Camera-type eye (tissue), 1 donor: Measurements from ENCODE around the gene LIX1L. TPM values are rescaled to one million over a fixed set of nuclear protein-coding genes. Genes with fewer than 3 reads are reported as not detected.

Experiments
- total RNA-seq: library from RNA; depleted of rRNA; stranded (reverse); fragments of >200 nt; gene quantifications from one replicate; pipeline ENCODE4 v1.2.3, GENCODE V29; 2014

The LIX1L gene
- total RNA-seq: 45.5 TPM

DNA sequence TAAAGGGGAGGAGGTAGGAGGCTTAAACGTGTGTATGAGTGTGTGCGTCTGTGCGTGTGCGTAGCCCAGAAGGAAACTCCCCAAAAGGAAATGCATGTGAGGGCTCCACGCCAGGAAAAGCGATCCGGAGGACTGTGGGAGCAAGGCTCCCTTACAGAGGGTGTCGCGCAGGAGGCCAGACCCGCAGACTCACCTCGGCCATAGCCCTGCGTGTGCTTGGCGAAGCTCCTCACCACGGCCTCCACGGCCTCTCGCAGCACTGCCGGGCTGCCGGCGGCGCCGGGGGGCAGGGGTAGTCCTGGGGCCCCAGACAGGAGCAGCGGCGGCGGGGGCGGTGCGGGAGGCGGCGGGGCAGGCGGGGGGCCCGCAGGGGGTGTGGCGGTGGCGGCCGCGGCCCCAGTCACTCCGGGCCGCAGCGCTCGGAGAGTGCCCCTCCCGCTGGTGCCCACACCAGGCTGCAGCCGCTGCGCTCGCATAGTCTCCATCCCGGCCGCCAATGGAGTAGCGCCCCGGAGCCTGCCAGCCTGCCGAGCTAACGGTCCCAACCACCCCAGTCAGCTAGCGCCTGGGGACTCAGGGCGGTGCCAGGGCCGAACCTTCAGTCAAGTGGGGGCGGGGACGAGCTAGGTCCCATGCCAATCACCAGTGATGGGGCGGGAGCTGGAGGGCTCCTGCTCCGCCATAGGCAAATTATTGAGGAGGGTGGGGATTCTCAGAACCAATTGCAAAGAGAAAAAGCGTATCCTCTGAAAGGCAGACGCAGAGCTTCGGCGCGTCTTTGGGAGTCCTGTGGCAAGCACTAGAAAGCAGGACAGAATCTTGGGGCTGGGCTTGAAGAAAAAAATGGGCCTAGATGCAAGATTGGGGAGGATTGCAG lies at the start of gene LIX1L:
Gene LIX1L (minus strand): TSS at position 575 of the 877 bp plus-strand sequence. CDS start 90 bp downstream, at position 485.

DNA sequence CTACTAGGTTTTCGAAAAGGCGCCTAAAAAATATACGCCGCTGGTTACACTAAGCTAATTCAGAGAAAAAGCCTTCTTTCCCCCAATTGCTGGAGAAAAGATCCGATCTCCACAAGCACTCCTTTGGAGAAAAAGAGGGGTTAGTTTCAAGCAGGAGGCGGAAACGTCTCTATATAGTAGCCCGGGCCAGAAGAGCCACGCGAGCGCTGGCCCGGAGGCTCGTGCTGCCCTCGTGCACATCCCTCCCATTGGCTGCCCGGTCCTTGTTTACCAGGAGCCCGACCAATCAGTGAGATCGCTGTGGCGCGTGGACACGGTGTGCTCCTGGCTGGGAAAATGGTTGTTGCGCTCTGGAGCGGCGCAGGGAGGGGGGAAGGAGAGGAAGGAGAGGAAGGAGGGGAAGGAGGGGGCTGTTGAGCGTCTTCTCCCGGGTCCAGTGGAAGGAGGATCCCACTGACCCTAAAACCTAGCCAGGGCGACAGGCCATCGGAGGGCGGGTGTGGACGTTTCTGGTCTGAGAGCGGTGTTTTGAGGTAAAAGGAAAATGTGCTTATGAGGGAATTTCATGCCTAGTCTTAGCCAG lies 38.7 kb upstream of the LIX1L start, which contains the start of gene TXNIP:
Gene TXNIP (minus strand): TSS at position 147 of the 583 bp plus-strand sequence. CDS start 313 bp downstream, outside the sequence.

DNA sequence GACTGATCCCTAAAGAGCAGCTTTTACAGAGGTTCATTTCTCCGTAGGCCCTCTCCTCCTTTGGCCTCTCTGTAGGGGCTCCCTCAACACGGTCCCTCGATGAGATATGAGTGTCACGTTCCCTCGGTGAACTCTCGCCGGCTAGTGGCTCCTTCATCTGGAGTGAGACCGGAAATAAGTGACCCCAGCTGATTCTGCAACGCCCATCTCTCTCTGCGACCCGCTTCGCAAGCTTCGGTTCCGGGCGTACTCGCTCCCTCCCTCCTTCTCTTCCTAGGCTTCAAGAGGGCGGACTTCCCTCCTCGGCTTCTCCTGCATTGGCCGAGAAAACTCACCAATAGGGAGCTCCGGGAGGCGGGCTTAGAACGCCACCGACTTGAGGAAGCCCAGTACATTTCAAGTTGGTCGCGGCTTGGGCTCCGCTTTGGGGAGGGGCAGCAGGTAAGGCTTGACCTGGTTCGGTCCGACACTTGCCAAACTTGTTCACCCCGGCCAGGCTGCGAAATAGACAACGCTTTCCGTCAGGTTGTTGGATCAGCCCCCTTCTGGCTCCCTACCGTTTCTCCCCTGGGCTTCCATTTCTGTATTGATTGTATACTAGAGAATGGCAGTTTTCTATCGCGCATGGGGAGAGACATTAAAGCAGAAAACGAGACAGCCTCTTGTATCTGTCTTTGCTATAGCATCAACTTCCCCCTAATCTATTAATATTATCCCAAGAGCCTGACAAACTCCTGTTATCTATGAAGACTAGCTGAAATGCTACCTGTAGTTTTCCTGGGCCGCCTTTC lies 6.7 kb upstream of the LIX1L start, which contains the start of the genes ANKRD34A and POLR3GL:
Gene ANKRD34A (minus strand): TSS at position 248 of the 791 bp plus-strand sequence. CDS start 2,816 bp downstream, outside the sequence.
Gene POLR3GL (plus strand): TSS at position 363 of the 791 bp plus-strand sequence. CDS start 10,176 bp downstream, outside the sequence.

DNA sequence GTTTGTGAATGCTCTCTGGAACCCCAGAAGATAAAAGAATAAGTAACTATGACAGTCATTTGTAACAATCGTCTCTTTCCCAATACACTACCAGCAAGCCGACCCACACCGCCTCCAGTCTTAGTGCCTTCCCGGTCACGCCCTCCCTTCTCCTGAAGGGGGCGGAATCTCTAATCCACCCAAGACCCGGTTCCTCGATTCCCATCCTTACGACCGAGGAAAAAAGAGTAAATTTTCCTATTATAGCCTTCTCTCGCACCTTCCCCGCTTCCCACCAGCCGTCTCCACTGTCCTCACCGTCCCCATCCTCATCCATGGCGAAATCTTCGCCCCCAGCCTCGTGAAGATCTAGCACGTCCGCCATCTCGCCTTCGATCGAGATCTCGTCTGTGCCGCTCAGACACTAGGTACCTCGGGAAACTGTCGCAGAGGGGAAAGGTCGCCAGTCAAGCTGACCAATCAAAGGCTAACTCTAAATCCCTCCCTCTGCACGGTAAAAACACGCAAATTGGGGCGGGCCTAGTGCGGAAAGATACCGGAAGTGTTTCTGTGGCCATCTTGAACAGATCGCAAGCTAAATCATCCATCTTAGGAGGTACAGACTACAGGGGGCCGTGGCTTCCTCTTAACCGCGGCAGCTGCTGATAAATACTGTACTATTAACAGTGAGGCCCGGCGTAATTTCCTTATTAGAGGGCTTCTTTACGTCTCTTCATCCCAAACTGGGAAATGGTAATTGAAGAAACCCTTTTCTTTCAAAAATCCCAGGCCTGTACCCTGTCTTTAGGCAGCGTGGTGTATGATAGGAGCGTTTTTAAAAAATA lies 30.5 kb downstream of the LIX1L start, which contains the start of gene RBM8A:
Gene RBM8A (minus strand): TSS at position 422 of the 824 bp plus-strand sequence. CDS start 58 bp downstream, at position 364.

DNA sequence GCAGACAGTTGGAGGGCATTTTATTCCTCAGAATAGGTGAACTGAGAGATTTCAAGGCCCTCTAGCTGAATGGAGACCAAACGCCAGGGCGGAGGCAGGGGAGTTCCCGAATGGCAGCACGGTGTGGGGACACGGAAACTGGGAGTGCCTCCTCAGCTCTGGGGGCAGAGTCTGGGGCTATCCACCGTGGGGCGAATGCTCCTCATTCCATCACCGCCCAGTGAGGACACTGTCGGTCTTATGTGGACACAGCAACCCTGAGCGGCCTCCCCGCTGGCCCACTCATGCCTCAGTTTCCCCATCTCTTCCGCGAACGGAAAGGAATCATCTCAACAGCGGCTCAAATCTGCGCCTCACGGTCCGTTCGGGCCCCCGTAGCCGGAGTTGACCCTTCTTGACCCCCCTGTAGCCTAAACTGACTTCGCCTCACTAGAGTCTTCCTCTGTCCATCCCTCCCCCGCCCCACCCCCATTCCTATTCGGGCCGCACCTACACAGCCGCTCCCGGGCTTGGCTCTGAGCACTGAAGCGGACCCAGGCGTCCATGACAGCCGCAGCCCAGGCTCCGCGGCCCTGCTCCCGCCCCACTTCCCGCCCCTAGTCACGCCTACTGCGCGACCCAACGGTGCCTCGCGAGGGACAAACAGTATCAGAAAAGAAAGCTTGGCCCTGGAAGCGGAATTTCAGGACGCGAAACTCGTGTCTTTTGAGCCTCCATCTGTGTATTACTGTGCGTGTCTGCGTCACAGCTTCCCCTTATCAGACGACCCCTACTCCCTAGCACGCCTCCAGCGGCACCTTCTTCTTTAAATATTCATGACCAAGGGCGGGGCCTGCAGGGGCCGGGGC lies 39.4 kb downstream of the LIX1L start, which contains the start of gene PEX11B:
Gene PEX11B (minus strand): TSS at position 574 of the 848 bp plus-strand sequence. CDS start 29 bp downstream, at position 545.

DNA sequence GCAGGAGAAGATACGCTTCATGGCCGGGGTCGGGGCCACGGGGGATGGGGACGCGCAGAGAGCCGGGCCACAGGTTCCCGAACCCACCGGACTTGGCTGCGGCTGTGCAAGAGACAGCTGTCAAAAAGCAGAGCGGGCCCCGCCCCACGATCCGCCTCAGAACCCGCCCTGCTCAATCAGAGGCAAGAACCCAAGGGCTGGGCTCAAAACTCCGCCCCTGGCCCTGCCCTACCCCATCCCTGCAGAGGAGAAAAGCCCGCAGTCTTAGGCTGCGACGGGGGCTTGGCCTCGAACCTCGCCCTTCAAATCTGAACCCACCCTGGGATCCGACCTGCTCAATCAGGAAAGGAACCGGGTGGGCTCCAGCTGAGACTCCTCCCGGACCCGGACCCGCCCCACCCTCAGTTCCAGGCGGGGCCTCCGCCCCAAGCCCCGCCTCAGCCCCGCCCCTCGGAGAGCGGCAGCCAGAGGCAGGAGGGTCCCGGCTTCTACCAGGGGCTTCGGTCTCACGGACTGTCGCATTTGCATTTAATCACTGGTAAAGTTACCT lies 72.0 kb downstream of the LIX1L start, which contains the start of gene ANKRD35:
Gene ANKRD35 (minus strand): TSS at position 129 of the 550 bp plus-strand sequence. CDS start 108 bp downstream, at position 21.

Other genes with a start within 250 kb of the LIX1L start
- gene CD160, start 238.5 kb downstream of the LIX1L start, total RNA-seq: not detected
- 26.9 TPM for gene RNF115, start 133.9 kb downstream of the LIX1L start, total RNA-seq
- 35.8 TPM for gene POLR3C, start 133.8 kb downstream of the LIX1L start, total RNA-seq
- gene NUDT17, start 112.4 kb downstream of the LIX1L start, total RNA-seq: 1.9 TPM
- 30.7 TPM for gene PIAS3, start 98.9 kb downstream of the LIX1L start, total RNA-seq
- 4.6 TPM for gene ANKRD35, start 72.2 kb downstream of the LIX1L start, total RNA-seq
- 5.9 TPM for gene ITGA10, start 48.0 kb downstream of the LIX1L start, total RNA-seq
- 36.4 TPM for gene PEX11B, start 39.3 kb downstream of the LIX1L start, total RNA-seq
- 254 TPM for gene RBM8A, start 30.5 kb downstream of the LIX1L start, total RNA-seq
- gene ANKRD34A, start 6.6 kb upstream of the LIX1L start, total RNA-seq: 1.2 TPM
- gene POLR3GL, start 6.7 kb upstream of the LIX1L start, total RNA-seq: 16.1 TPM
- gene TXNIP, start 38.6 kb upstream of the LIX1L start, total RNA-seq: 375 TPM
- 23.6 TPM for gene HJV, start 63.7 kb upstream of the LIX1L start, total RNA-seq
- gene NBPF10, start 186.8 kb upstream of the LIX1L start, total RNA-seq: 2.0 TPM